ENCODE measurements around the gene CLEC11A.

DNA sequence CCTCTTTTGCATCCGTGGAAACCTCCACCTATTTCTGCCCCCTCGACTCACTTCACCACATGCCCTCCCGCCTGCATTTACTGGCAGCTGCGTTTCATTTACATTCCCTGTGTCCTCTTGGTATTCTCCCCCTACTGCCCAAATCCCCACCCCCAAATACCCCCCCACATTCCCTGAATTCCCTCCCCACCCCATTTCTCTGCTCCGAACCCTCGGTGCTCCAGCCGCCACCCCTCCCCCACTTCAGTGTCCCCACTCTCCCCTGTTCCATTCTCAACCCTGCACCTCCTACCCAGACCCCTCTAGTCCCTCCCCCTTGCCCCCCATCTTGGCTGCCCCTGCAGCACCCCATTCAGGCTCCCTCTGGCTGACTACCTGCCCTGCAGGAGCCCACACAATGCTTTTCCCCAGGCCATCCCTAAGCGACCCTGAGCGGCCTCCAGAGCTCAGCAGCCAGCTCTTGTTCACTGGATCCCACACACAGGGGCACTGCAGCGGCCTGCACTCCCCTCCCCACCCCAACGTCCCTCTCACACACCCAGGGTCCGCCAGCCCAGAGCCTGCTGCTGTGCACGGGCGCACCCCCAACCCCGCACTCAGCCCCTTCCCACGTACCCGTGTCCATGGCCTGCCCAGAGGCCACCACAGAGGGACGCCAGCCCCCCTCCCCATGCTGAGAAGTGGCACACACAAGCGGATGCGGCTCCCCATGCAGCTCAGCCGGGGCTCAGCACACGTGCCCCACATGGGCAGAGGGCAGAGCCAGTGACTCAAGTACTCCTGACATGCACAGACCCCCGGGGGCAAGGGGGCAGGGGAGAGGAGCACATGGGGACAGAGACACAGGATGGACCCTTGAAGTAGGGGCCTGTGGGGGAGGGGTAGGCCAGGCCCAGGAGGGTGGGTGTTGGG, 29.8 kb upstream of the CLEC11A start:
- TF ChIP-seq EZH2 (IDR thresholded peaks at IDR 0.05) = no peak
- TF ChIP-seq POLR2AphosphoS5 (IDR thresholded peaks at IDR 0.05; ENCODE audit: borderline replicate concordance, low read depth, low read length) = no peak

Data from SK-N-MC (cell line).